ENCODE measurements around the gene TRIP10.

Gene TRIP10

GRCh38 chr19:6717441-6717971, 22.0 kb upstream of the TRIP10 start:
- Mint-ChIP-seq H3K27ac (peak overlapping the region; percentile 10), H3K9me3 (ENCODE audit: low read depth) (no peaks in the 10 kb centered on the region), H3K4me1 (ENCODE audit: low read depth) (peaks cover 5% of the 10 kb centered on the region), H3K27me3 (no peaks in the 10 kb centered on the region), H3K4me3 (no peak overlapping the region), H3K36me3 (peaks cover 3% of the 10 kb centered on the region)

- H3K4me3 Mint-ChIP-seq: no peak overlapping the region
- peaks cover 3% of the 10 kb centered on the region for H3K36me3 Mint-ChIP-seq
- H3K27me3 Mint-ChIP-seq: no peaks in the 10 kb centered on the region
- H3K9me3 Mint-ChIP-seq (ENCODE audit: low read depth): no peaks in the 10 kb centered on the region
- H3K4me1 Mint-ChIP-seq (ENCODE audit: low read depth): peaks cover 5% of the 10 kb centered on the region
- no peak overlapping the region for H3K27ac Mint-ChIP-seq
These were observed 21.3 kb upstream of the TRIP10 start for GRCh38 chr19:6718111-6718740.

- peaks cover 5% of the 10 kb centered on the region for H3K4me1 Mint-ChIP-seq (ENCODE audit: low read depth)
- no peaks in the 10 kb centered on the region for H3K9me3 Mint-ChIP-seq (ENCODE audit: low read depth)
- no peaks in the 10 kb centered on the region for H3K27me3 Mint-ChIP-seq
- no peak overlapping the region for H3K27ac Mint-ChIP-seq
- H3K36me3 Mint-ChIP-seq: peaks cover 3% of the 10 kb centered on the region
- H3K4me3 Mint-ChIP-seq: no peak overlapping the region
These were observed 20.5 kb upstream of the TRIP10 start for GRCh38 chr19:6718741-6719539.

- Mint-ChIP-seq H3K27me3 (no peaks in the 10 kb centered on the region), H3K4me3 (no peak overlapping the region), H3K36me3 (peaks cover 3% of the 10 kb centered on the region), H3K9me3 (ENCODE audit: low read depth) (no peaks in the 10 kb centered on the region), H3K27ac (peak overlapping the region; percentile 19), H3K4me1 (ENCODE audit: low read depth) (peaks cover 7% of the 10 kb centered on the region)
These were observed 20.0 kb upstream of the TRIP10 start for GRCh38 chr19:6719540-6719861.

GRCh38 chr19:6719992-6720368, 19.5 kb upstream of the TRIP10 start:
- no peaks in the 10 kb centered on the region for H3K9me3 Mint-ChIP-seq (ENCODE audit: low read depth)
- no peaks in the 10 kb centered on the region for H3K27me3 Mint-ChIP-seq
- no peak overlapping the region for H3K27ac Mint-ChIP-seq
- no peak overlapping the region for H3K4me3 Mint-ChIP-seq
- peaks cover 3% of the 10 kb centered on the region for H3K36me3 Mint-ChIP-seq
- peaks cover 7% of the 10 kb centered on the region for H3K4me1 Mint-ChIP-seq (ENCODE audit: low read depth)

- H3K4me1 Mint-ChIP-seq (ENCODE audit: low read depth): peaks cover 11% of the 10 kb centered on the region
- peak within 1 kb of the TSS; percentile 19 for H3K27ac Mint-ChIP-seq
- H3K36me3 Mint-ChIP-seq: peaks cover 3% of the 10 kb centered on the region
- H3K4me3 Mint-ChIP-seq: no peak within 1 kb of the TSS
- no peaks in the 10 kb centered on the region for H3K9me3 Mint-ChIP-seq (ENCODE audit: low read depth)
- no peaks in the 10 kb centered on the region for H3K27me3 Mint-ChIP-seq
These were observed 18.9 kb upstream of the TRIP10 start, which contains the start of gene C3 for GRCh38 chr19:6720369-6721137. TSS of gene C3 (minus strand) at chr19:6720650. CDS start at chr19:6720589, 61 bp downstream.

- no peak overlapping the region for H3K27ac Mint-ChIP-seq
- no peaks in the 10 kb centered on the region for H3K9me3 Mint-ChIP-seq (ENCODE audit: low read depth)
- H3K36me3 Mint-ChIP-seq: peaks cover 3% of the 10 kb centered on the region
- no peaks in the 10 kb centered on the region for H3K27me3 Mint-ChIP-seq
- H3K4me3 Mint-ChIP-seq: no peak overlapping the region
- peaks cover 14% of the 10 kb centered on the region for H3K4me1 Mint-ChIP-seq (ENCODE audit: low read depth)
These were observed 18.4 kb upstream of the TRIP10 start for GRCh38 chr19:6721138-6721474.

- Mint-ChIP-seq H3K27ac (no peak overlapping the region), H3K4me3 (no peak overlapping the region), H3K36me3 (peaks cover 3% of the 10 kb centered on the region), H3K9me3 (ENCODE audit: low read depth) (no peaks in the 10 kb centered on the region), H3K27me3 (no peaks in the 10 kb centered on the region), H3K4me1 (ENCODE audit: low read depth) (peaks cover 14% of the 10 kb centered on the region)
These were observed 17.7 kb upstream of the TRIP10 start for GRCh38 chr19:6721773-6722172.

GRCh38 chr19:6723108-6723618, 16.3 kb upstream of the TRIP10 start:
- Mint-ChIP-seq H3K36me3 (no peaks in the 10 kb centered on the region), H3K27me3 (no peaks in the 10 kb centered on the region), H3K4me1 (ENCODE audit: low read depth) (peaks cover 10% of the 10 kb centered on the region), H3K4me3 (no peak overlapping the region), H3K9me3 (ENCODE audit: low read depth) (no peaks in the 10 kb centered on the region), H3K27ac (no peak overlapping the region)

- Mint-ChIP-seq H3K4me3 (no peak overlapping the region), H3K36me3 (no peaks in the 10 kb centered on the region), H3K4me1 (ENCODE audit: low read depth) (peaks cover 10% of the 10 kb centered on the region), H3K9me3 (ENCODE audit: low read depth) (no peaks in the 10 kb centered on the region), H3K27ac (no peak overlapping the region), H3K27me3 (no peaks in the 10 kb centered on the region)
These were observed 15.7 kb upstream of the TRIP10 start for GRCh38 chr19:6723738-6724137.

- peaks cover 10% of the 10 kb centered on the region for H3K4me1 Mint-ChIP-seq (ENCODE audit: low read depth)
- H3K36me3 Mint-ChIP-seq: no peaks in the 10 kb centered on the region
- no peaks in the 10 kb centered on the region for H3K9me3 Mint-ChIP-seq (ENCODE audit: low read depth)
- H3K4me3 Mint-ChIP-seq: no peak overlapping the region
- no peaks in the 10 kb centered on the region for H3K27me3 Mint-ChIP-seq
- H3K27ac Mint-ChIP-seq: no peak overlapping the region
These were observed 14.6 kb upstream of the TRIP10 start for GRCh38 chr19:6724631-6725492.

GRCh38 chr19:6725513-6726231, 13.8 kb upstream of the TRIP10 start:
- no peak overlapping the region for H3K4me3 Mint-ChIP-seq
- no peak overlapping the region for H3K27ac Mint-ChIP-seq
- peaks cover 10% of the 10 kb centered on the region for H3K4me1 Mint-ChIP-seq (ENCODE audit: low read depth)
- H3K27me3 Mint-ChIP-seq: no peaks in the 10 kb centered on the region
- no peaks in the 10 kb centered on the region for H3K36me3 Mint-ChIP-seq
- H3K9me3 Mint-ChIP-seq (ENCODE audit: low read depth): no peaks in the 10 kb centered on the region

GRCh38 chr19:6728346-6728745, 11.1 kb upstream of the TRIP10 start:
- no peak overlapping the region for H3K27ac Mint-ChIP-seq
- no peaks in the 10 kb centered on the region for H3K9me3 Mint-ChIP-seq (ENCODE audit: low read depth)
- H3K4me3 Mint-ChIP-seq: no peak overlapping the region
- no peaks in the 10 kb centered on the region for H3K27me3 Mint-ChIP-seq
- H3K4me1 Mint-ChIP-seq (ENCODE audit: low read depth): peaks cover 9% of the 10 kb centered on the region
- H3K36me3 Mint-ChIP-seq: peaks cover 6% of the 10 kb centered on the region

Measured in activated naive CD8-positive, alpha-beta T cell (primary cell).